HepG2 (cell line): Measurements from ENCODE around the gene MGAT2. TPM values are rescaled to one million over a fixed set of nuclear protein-coding genes. Genes with fewer than 3 reads are reported as not detected.

Source experiments
- CEBPB ChIP-seq: IDR thresholded peaks from 2 replicates; pipeline ENCODE4 v1.6.1; 2011; ENCODE audit warnings: low read depth, low read length, improper control_type of control experiment, borderline replicate concordance
- IKZF4 ChIP-seq: sonication (generic); formaldehyde crosslinking; IDR thresholded peaks from 2 replicates; pipeline ENCODE4 v1.5.1; 2020; ENCODE audit warnings: borderline replicate concordance, mild to moderate bottlenecking, low read depth, missing genetic modification reagents; ENCODE audit errors: not compliant biosample characterization
- MEIS1 ChIP-seq: sonication (generic); formaldehyde crosslinking; IDR thresholded peaks from 2 replicates; pipeline ENCODE4 v1.9.0; 2021; ENCODE audit warnings: mild to moderate bottlenecking, missing genetic modification reagents, moderate library complexity, borderline replicate concordance
- PLRG1 ChIP-seq: fragments of 450-650 bp; conservative IDR thresholded peaks from 2 replicates; pipeline ENCODE4 v1.6.1; 2016
- PRDM4 ChIP-seq: sonication (generic); formaldehyde crosslinking; IDR thresholded peaks from 2 replicates; pipeline ENCODE4 v1.9.0; 2021; ENCODE audit warnings: missing genetic modification reagents, borderline replicate concordance
- RXRA ChIP-seq: sonication (generic); formaldehyde crosslinking; IDR thresholded peaks from 2 replicates; pipeline ENCODE4 v1.5.1; 2020; ENCODE audit warnings: missing genetic modification reagents
- THRA ChIP-seq: sonication (generic); formaldehyde crosslinking; IDR thresholded peaks from 2 replicates; pipeline ENCODE4 v1.4.0; 2020; ENCODE audit warnings: missing genetic modification reagents, borderline replicate concordance
- ZBTB39 ChIP-seq: sonication (generic); formaldehyde crosslinking; IDR thresholded peaks from 2 replicates; pipeline ENCODE4 v1.5.0; 2020; ENCODE audit warnings: missing genetic modification reagents
- ZFP36 ChIP-seq: fragments of 150-350 bp; IDR thresholded peaks from 2 replicates; pipeline ENCODE4 v1.6.1; 2018; ENCODE audit warnings: borderline replicate concordance, low read length, low read depth; ENCODE audit not compliant: partially characterized antibody
- ZNF407 ChIP-seq: sonication (generic); formaldehyde crosslinking; IDR thresholded peaks from one replicate; pipeline ENCODE4 v1.5.1; 2020; ENCODE audit warnings: mild to moderate bottlenecking, missing genetic modification reagents; ENCODE audit errors: not compliant biosample characterization
- ZNF432 ChIP-seq: sonication (generic); formaldehyde crosslinking; IDR thresholded peaks from 2 replicates; pipeline ENCODE4 v1.5.0; 2020; ENCODE audit warnings: missing genetic modification reagents, mild to moderate bottlenecking, borderline replicate concordance
- ZSCAN12 ChIP-seq: sonication (generic); formaldehyde crosslinking; IDR thresholded peaks from 2 replicates; pipeline ENCODE4 v1.9.0; 2021; ENCODE audit warnings: mild to moderate bottlenecking, missing genetic modification reagents
- polyA plus RNA-seq, 8 experiments: library from polyadenylated mRNA; depleted of rRNA in 3 of 8; stranded (reverse) in 7 of 8; unstranded in 1 of 8; fragments of >200 nt; fragmentation: Illumina TruSeq in 4 of 8; extraction: Trizol in 4 of 8; gene quantifications; 2 replicates each; pipeline versions ENCODE4 v1.2.1 to v1.2.3, GENCODE V29; 2011 to 2016; ENCODE audit warnings: low read depth in 4 of 8, missing spikeins in 1 of 8, mixed read lengths in 1 of 8; ENCODE audit not compliant: insufficient read depth in 1 of 8
- total RNA-seq, 5 experiments: library from RNA; depleted of rRNA; stranded (reverse); fragments of >200 nt; fragmentation: Illumina TruSeq; extraction: Trizol; gene quantifications; 2 replicates each; pipeline ENCODE4 v1.2.3, GENCODE V29; 2016; ENCODE audit warnings: low read depth in 1 of 5

Gene MGAT2
- total and polyA plus RNA-seq, 2 of the 13 experiments (the other 11 are each of a cell fraction or from before 2014, with no cell fraction given): 12.9 to 51.9 TPM

GRCh38 chr14:49633640-49634546, 13.3 kb downstream of the MGAT2 start (continued):
- TF ChIP-seq PRDM4 (CRISPR knock-in tag): no peak
- no peak for TF ChIP-seq ZFP36
- TF ChIP-seq CEBPB: no peak
- TF ChIP-seq ZNF407 (CRISPR knock-in tag): no peak
- no peak; the same call in 1 of the 2 replicates for TF ChIP-seq ZSCAN12 (CRISPR knock-in tag)
- peak; percentile 46 for TF ChIP-seq IKZF4 (CRISPR knock-in tag)
- peak; percentile 35; the same call in 1 of the 2 replicates for TF ChIP-seq MEIS1 (CRISPR knock-in tag)
- TF ChIP-seq ZBTB39 (CRISPR knock-in tag): no peak; the same call in 1 of the 2 replicates
- peak; percentile 56; the same call in 1 of the 2 replicates for TF ChIP-seq THRA (CRISPR knock-in tag)
- no peak; the same call in 1 of the 2 replicates for TF ChIP-seq ZNF432 (CRISPR knock-in tag)
- TF ChIP-seq RXRA (CRISPR knock-in tag): peak; percentile 72
- TF ChIP-seq PLRG1: no peak
